ENCODE measurements around the gene LIN28B.

LIN28B gene

DNA sequence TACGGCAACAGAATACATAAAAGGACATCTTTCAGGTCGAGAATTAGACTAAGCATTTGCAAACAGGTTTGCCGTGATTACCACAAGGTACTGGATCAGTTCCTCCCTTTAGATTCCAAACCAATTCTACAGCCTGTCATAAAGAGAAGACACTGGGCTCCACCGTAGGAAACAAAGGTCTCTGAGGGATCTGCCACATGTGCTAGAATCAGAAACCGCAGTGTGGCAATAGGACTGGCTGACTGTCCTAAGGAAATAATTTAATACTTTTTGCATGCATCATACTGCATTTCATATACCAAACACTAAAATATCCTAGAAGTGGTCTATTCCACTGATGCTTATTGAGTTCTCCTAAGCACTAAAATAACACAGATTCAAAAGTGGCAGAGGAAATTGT lies 163.7 kb downstream of the LIN28B start:
- DNase-seq, result no peak

GRCh38 chr6:105121981-105122380 lies 165.1 kb downstream of the LIN28B start:
- DNase-seq, result no peak

DNA sequence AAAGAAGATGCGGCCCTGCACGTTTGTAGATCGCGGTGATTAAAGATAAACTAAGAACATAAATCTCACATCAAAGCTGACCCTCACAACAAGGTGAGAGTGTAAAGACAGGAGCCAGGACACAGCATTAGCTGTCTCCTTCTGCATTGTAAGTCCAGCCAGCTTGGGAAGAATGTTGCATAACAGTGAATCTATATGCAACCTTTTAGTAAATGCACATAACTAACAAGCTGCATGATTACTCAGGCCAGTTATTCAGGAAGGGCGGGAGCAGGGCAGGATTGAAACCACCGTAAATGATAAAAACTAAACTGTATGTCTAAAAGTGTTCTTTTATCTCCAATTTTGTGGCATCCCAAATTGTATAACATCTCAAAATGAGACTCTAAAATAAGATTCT lies 165.8 kb downstream of the LIN28B start:
- no peak for DNase-seq
